Tibial nerve (tissue), 4 donors: ENCODE results near the gene TCEA3.

Experiments used
- CTCF ChIP-seq, 5 experiments: fragments of 200-600 bp in 3 of 5; fragments of 450-650 bp in 2 of 5; sonication (generic) in 3 of 5; IDR thresholded peaks; one replicate each; pipeline ENCODE4 v1.5.1; 2016 to 2019; ENCODE audit warnings: antibody characterized with exemption in 5 of 5, mild to moderate bottlenecking in 3 of 5, moderate library complexity in 2 of 5
- EP300 ChIP-seq, 2 donors: sonication (generic); formaldehyde crosslinking; IDR thresholded peaks; one replicate each; pipeline ENCODE4 v1.6.1; 2017; ENCODE audit warnings: antibody characterized with exemption in 2 of 2, mild to moderate bottlenecking in 1 of 2
- POLR2A ChIP-seq, 2 donors: fragments of 450-650 bp; IDR thresholded peaks; one replicate each; pipeline ENCODE4 v1.6.1; 2017; ENCODE audit warnings: antibody characterized with exemption in 2 of 2, mild to moderate bottlenecking in 2 of 2, moderate library complexity in 2 of 2

GRCh38 chr1:23368562-23369334 is 55.8 kb downstream of the TCEA3 start:
- TF ChIP-seq CTCF (IDR thresholded peaks at IDR 0.05) (peak in 1 of 5 experiments; percentile 50), POLR2A (IDR thresholded peaks at IDR 0.05) (peak; percentile 93 to 95), EP300 (IDR thresholded peaks at IDR 0.05) (peak; percentile 48 to 97)
